Liver (tissue), 9 donors: ENCODE measurements around the gene NUDT14. TPM values are rescaled to one million over a fixed set of nuclear protein-coding genes. Genes with fewer than 3 reads are reported as not detected.

ENCODE experiments used
- DNase-seq: peaks from one replicate; pipeline ENCODE4 v3.0.0-alpha.2; 2017; ENCODE audit warnings: low spot score
- H3K27ac ChIP-seq, 2 donors: one replicate each; pipeline ENCODE4 v1.7.0; 2013; ENCODE audit warnings: inconsistent platforms in 2 of 2, low read length in 2 of 2, control low read depth in 1 of 2, low read depth in 1 of 2, mild to moderate bottlenecking in 1 of 2
- H3K27me3 ChIP-seq, 4 donors: one replicate each; pipeline versions ENCODE4 v1.6.1 to v1.7.0; 2013; ENCODE audit warnings: low read length in 3 of 4, inconsistent platforms in 1 of 4, mild to moderate bottlenecking in 1 of 4, moderate library complexity in 1 of 4; ENCODE audit not compliant: control insufficient read depth in 4 of 4, insufficient read depth in 4 of 4
- H3K36me3 ChIP-seq, 4 donors: one replicate each; pipeline versions ENCODE4 v1.6.1 to v1.7.0; 2013; ENCODE audit warnings: low read length in 3 of 4, mild to moderate bottlenecking in 3 of 4, low read depth in 1 of 4, moderate library complexity in 1 of 4; ENCODE audit not compliant: control insufficient read depth in 4 of 4, insufficient read depth in 3 of 4
- H3K4me1 ChIP-seq, 4 donors: one replicate each; pipeline versions ENCODE4 v1.6.1 to v1.7.0; 2013; ENCODE audit warnings: low read length in 3 of 4, mild to moderate bottlenecking in 3 of 4, moderate library complexity in 1 of 4; ENCODE audit not compliant: control insufficient read depth in 4 of 4, insufficient read depth in 4 of 4
- H3K4me3 ChIP-seq, 3 donors: one replicate each; pipeline versions ENCODE4 v1.6.1 to v1.7.0; 2013; ENCODE audit warnings: low read length in 3 of 3, control low read depth in 1 of 3, low read depth in 1 of 3, mild to moderate bottlenecking in 1 of 3
- H3K9ac ChIP-seq, 2 donors: one replicate each; pipeline ENCODE4 v1.7.0; 2013; ENCODE audit warnings: low read length in 2 of 2, mild to moderate bottlenecking in 2 of 2, moderate library complexity in 2 of 2, control low read depth in 1 of 2, low read depth in 1 of 2
- H3K9me3 ChIP-seq, 4 donors: one replicate each; pipeline versions ENCODE4 v1.6.1 to v1.7.0; 2013; ENCODE audit warnings: low read length in 3 of 4; ENCODE audit not compliant: control insufficient read depth in 4 of 4
- EGR1 ChIP-seq, 2 donors: IDR thresholded peaks; 2 replicates each; pipeline ENCODE4 v1.6.1; 2016 to 2018; ENCODE audit warnings: antibody characterized with exemption in 2 of 2, low read depth in 2 of 2
- FOXA1 ChIP-seq: IDR thresholded peaks from 2 replicates; pipeline ENCODE4 v1.6.1; 2016; ENCODE audit warnings: antibody characterized with exemption
- FOXA2 ChIP-seq: IDR thresholded peaks from 2 replicates; pipeline ENCODE4 v1.6.1; 2016; ENCODE audit warnings: antibody characterized with exemption
- GABPA ChIP-seq, 2 donors: IDR thresholded peaks in 1 of 2; conservative IDR thresholded peaks in 1 of 2; 2 replicates each; pipeline ENCODE4 v1.6.1; 2016; ENCODE audit warnings: antibody characterized with exemption in 2 of 2, mild to moderate bottlenecking in 1 of 2, moderate library complexity in 1 of 2
- HNF4A ChIP-seq, 2 donors: conservative IDR thresholded peaks; 2 replicates each; pipeline ENCODE4 v1.6.1; 2016; ENCODE audit warnings: antibody characterized with exemption in 2 of 2, mild to moderate bottlenecking in 2 of 2
- HNF4G ChIP-seq: IDR thresholded peaks from 2 replicates; pipeline ENCODE4 v1.6.1; 2016; ENCODE audit warnings: antibody characterized with exemption
- JUND ChIP-seq, 2 donors: IDR thresholded peaks; 2 replicates each; pipeline ENCODE4 v1.6.1; 2016; ENCODE audit warnings: antibody characterized with exemption in 2 of 2
- RAD21 ChIP-seq, 2 donors: IDR thresholded peaks; 2 replicates each; pipeline ENCODE4 v1.6.1; 2016; ENCODE audit warnings: antibody characterized with exemption in 2 of 2, mild to moderate bottlenecking in 2 of 2
- RXRA ChIP-seq, 2 donors: IDR thresholded peaks; 2 replicates each; pipeline ENCODE4 v1.6.1; 2017 to 2018; ENCODE audit warnings: antibody characterized with exemption in 2 of 2, mild to moderate bottlenecking in 1 of 2
- SP1 ChIP-seq: IDR thresholded peaks from 2 replicates; pipeline ENCODE4 v1.6.1; 2018; ENCODE audit warnings: antibody characterized with exemption, mild to moderate bottlenecking
- TAF1 ChIP-seq: conservative IDR thresholded peaks from 2 replicates; pipeline ENCODE4 v1.6.1; 2016; ENCODE audit warnings: antibody characterized with exemption, mild to moderate bottlenecking
- YY1 ChIP-seq: IDR thresholded peaks from 2 replicates; pipeline ENCODE4 v1.6.1; 2016; ENCODE audit warnings: antibody characterized with exemption, mild to moderate bottlenecking
- WGBS: extraction: QIAGEN DNeasy Blood & Tissue Kit; methylation state at CpG from one replicate; pipeline ENCODE4 v1.1.7; 2013; 5-methylcytosine and 5-hydroxymethylcytosine counted together
- polyA plus RNA-seq, 2 donors: library from polyadenylated mRNA; stranded (reverse) in 1 of 2; unstranded in 1 of 2; fragments of 200-250 nt in 1 of 2; fragments of >200 nt in 1 of 2; fragmentation: Nextera tagmentation in 1 of 2; extraction: Ambion mirVana in 1 of 2; gene quantifications; one replicate each; pipeline versions ENCODE4 v1.2.1 to v1.2.3, GENCODE V29; 2013 to 2015
- total RNA-seq, 2 donors: library from RNA; depleted of rRNA; stranded (reverse); fragments of >200 nt; gene quantifications; one replicate each; pipeline ENCODE4 v1.2.3, GENCODE V29; 2014
- TF ChIP-seq, protein P1 (sequence below): IDR thresholded peaks from 2 replicates; pipeline ENCODE4 v1.6.1; 2016; ENCODE audit warnings: antibody characterized with exemption
- TF ChIP-seq, protein P2 (sequence below): IDR thresholded peaks from 2 replicates; pipeline ENCODE4 v1.6.1; 2016; ENCODE audit warnings: antibody characterized with exemption, mild to moderate bottlenecking
- TF ChIP-seq, protein P3 (sequence below): fragments of 150-350 bp; IDR thresholded peaks from 2 replicates; pipeline ENCODE4 v1.5.1; 2017; ENCODE audit warnings: improper control_type of control experiment, low read depth, low read length; ENCODE audit not compliant: missing input control
- TF ChIP-seq, protein P4 (sequence below): IDR thresholded peaks from 2 replicates; pipeline ENCODE4 v1.6.1; 2016; ENCODE audit warnings: antibody characterized with exemption
- donor health status: healthy.
- donor health status: healthy.
- donor health status: healthy.
- donor health status: healthy.
- donor health status: healthy.

The NUDT14 gene
- total and polyA plus RNA-seq, 4 donors = 3.8 to 24.2 (median 8.0) TPM

DNA sequence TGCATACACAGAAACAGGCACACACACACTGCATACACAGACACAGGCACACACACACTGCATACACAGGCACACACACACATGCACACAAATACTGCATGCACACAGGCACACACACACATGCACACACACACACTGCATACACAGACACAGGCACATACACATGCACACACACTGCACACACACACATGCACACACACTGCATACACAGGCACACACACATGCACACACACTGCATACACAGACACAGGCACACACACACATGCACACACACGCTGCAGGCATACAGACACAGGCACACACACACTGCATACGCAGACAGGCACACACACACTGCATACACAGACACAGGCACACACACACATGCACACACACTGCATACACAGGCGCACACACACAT lies 34.5 kb upstream of the NUDT14 start:
- Histone ChIP-seq H3K36me3 (peaks cover 0 to 43% (median 4%) of the 10 kb centered on the region in 4 donors), H3K27me3 (no peaks in the 10 kb centered on the region), H3K9me3 (no peaks in the 10 kb centered on the region), H3K4me3 (no peak overlapping the region), H3K27ac (no peak overlapping the region), H3K4me1 (peaks cover 0 to 2% (median 0%) of the 10 kb centered on the region in 4 donors), H3K9ac (no peak overlapping the region)
- no peak for DNase-seq
- TF ChIP-seq, protein P1, sequence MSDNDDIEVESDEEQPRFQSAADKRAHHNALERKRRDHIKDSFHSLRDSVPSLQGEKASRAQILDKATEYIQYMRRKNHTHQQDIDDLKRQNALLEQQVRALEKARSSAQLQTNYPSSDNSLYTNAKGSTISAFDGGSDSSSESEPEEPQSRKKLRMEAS = no peak
- no peak for TF ChIP-seq TAF1
- 98% methylated on average over 3 of the region's 3 CpGs for WGBS

DNA sequence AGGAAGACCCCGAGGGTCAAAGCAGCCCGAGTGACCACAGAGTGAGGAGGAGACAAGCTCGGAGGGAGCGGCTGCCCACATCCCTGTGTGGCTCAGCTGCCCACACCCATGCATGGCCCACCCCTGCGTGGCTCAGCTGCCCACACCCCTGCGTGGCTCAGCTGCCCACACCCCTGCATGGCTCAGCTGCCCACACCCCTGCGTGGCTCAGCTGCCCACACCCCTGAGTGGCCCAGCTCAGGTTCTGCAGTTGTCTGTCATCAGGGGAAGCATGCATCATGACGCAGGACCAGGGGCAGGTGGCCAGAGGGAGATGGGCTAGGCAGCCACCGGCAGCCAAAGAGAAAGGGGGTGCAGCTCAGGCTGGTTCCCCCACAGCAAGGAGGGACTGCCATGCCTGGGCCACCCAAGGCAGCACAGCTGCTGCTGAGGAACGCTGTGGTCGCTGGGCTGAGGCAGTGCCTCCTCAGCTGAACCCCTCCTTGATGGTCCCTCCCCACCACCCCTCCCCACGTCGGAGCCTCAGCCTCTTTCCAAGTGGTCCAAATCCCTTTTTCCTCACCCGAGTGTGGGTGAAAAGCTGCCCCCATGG lies 33.3 kb upstream of the NUDT14 start:
- no peak for DNase-seq
- TF ChIP-seq EGR1 (IDR thresholded peaks at IDR 0.05; ENCODE audit: low read depth in 2 of 2) (no peak), RXRA (IDR thresholded peaks at IDR 0.05) (no peak), JUND (IDR thresholded peaks at IDR 0.05) (no peak), HNF4G (no peak), FOXA2 (no peak), GABPA (IDR thresholded peaks at IDR 0.05 in 1 of 2, conservative IDR thresholded peaks at IDR 0.05 in 1 of 2) (no peak), SP1 (no peak)
- TF ChIP-seq, protein P2, sequence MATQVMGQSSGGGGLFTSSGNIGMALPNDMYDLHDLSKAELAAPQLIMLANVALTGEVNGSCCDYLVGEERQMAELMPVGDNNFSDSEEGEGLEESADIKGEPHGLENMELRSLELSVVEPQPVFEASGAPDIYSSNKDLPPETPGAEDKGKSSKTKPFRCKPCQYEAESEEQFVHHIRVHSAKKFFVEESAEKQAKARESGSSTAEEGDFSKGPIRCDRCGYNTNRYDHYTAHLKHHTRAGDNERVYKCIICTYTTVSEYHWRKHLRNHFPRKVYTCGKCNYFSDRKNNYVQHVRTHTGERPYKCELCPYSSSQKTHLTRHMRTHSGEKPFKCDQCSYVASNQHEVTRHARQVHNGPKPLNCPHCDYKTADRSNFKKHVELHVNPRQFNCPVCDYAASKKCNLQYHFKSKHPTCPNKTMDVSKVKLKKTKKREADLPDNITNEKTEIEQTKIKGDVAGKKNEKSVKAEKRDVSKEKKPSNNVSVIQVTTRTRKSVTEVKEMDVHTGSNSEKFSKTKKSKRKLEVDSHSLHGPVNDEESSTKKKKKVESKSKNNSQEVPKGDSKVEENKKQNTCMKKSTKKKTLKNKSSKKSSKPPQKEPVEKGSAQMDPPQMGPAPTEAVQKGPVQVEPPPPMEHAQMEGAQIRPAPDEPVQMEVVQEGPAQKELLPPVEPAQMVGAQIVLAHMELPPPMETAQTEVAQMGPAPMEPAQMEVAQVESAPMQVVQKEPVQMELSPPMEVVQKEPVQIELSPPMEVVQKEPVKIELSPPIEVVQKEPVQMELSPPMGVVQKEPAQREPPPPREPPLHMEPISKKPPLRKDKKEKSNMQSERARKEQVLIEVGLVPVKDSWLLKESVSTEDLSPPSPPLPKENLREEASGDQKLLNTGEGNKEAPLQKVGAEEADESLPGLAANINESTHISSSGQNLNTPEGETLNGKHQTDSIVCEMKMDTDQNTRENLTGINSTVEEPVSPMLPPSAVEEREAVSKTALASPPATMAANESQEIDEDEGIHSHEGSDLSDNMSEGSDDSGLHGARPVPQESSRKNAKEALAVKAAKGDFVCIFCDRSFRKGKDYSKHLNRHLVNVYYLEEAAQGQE = no peak
- no peaks in the 10 kb centered on the region for H3K9me3 ChIP-seq
- H3K36me3 ChIP-seq = peaks cover 0 to 45% (median 6%) of the 10 kb centered on the region in 4 donors
- no peak overlapping the region for H3K4me3 ChIP-seq
- H3K4me1 ChIP-seq = no peaks in the 10 kb centered on the region
- no peaks in the 10 kb centered on the region for H3K27me3 ChIP-seq
- no peak overlapping the region for H3K27ac ChIP-seq
- H3K9ac ChIP-seq = no peak overlapping the region
- WGBS = 98% methylated on average over 14 of the region's 14 CpGs

DNA sequence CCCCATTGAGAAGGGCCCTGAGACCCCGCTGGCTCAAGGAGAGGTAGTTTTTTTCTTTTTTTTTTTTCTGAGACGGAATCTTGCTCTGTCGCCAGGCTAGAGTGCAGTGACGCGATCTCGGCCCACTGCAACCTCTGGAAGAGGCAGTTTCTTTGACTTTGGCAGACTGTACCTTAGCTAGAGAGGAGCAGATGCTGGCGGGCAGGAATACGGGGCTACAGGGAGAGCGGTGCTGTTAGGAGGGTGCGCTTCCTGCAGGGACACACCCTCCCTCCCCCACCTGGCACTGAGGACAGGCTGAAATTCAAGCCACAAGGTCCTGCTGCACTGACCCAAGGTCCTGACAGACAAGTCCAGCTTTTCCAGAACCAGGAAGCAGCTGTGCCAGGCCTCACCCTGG lies 32.2 kb upstream of the NUDT14 start:
- H3K9ac ChIP-seq = no peak overlapping the region
- TF ChIP-seq RXRA (IDR thresholded peaks at IDR 0.05) (no peak), TAF1 (no peak), EGR1 (IDR thresholded peaks at IDR 0.05; ENCODE audit: low read depth in 2 of 2) (no peak), HNF4G (no peak), JUND (IDR thresholded peaks at IDR 0.05) (no peak), HNF4A (conservative IDR thresholded peaks at IDR 0.05) (no peak), FOXA1 (no peak), GABPA (IDR thresholded peaks at IDR 0.05 in 1 of 2, conservative IDR thresholded peaks at IDR 0.05 in 1 of 2) (no peak), YY1 (no peak), SP1 (no peak), RAD21 (IDR thresholded peaks at IDR 0.05) (no peak)
- TF ChIP-seq, protein P3, sequence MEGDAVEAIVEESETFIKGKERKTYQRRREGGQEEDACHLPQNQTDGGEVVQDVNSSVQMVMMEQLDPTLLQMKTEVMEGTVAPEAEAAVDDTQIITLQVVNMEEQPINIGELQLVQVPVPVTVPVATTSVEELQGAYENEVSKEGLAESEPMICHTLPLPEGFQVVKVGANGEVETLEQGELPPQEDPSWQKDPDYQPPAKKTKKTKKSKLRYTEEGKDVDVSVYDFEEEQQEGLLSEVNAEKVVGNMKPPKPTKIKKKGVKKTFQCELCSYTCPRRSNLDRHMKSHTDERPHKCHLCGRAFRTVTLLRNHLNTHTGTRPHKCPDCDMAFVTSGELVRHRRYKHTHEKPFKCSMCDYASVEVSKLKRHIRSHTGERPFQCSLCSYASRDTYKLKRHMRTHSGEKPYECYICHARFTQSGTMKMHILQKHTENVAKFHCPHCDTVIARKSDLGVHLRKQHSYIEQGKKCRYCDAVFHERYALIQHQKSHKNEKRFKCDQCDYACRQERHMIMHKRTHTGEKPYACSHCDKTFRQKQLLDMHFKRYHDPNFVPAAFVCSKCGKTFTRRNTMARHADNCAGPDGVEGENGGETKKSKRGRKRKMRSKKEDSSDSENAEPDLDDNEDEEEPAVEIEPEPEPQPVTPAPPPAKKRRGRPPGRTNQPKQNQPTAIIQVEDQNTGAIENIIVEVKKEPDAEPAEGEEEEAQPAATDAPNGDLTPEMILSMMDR = no peak
- TF ChIP-seq, protein P4, sequence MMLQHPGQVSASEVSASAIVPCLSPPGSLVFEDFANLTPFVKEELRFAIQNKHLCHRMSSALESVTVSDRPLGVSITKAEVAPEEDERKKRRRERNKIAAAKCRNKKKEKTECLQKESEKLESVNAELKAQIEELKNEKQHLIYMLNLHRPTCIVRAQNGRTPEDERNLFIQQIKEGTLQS = no peak
- TF ChIP-seq, protein P2 = no peak
- WGBS = 96% methylated on average over 10 of the region's 10 CpGs
- H3K9me3 ChIP-seq = no peaks in the 10 kb centered on the region
- DNase-seq = no peak
- peaks cover 0 to 36% (median 2%) of the 10 kb centered on the region in 4 donors for H3K36me3 ChIP-seq
- H3K4me3 ChIP-seq = no peak overlapping the region
- no peaks in the 10 kb centered on the region for H3K27me3 ChIP-seq
- H3K4me1 ChIP-seq = no peaks in the 10 kb centered on the region
- H3K27ac ChIP-seq = no peak overlapping the region
